ENCODE data around the gene PGRMC1.
"Not testable (repeated sequence)": the region's sequence is repeated elsewhere in the genome, so short reads cannot be mapped to it uniquely, and the experiment has no call there.

Gene PGRMC1

DNA sequence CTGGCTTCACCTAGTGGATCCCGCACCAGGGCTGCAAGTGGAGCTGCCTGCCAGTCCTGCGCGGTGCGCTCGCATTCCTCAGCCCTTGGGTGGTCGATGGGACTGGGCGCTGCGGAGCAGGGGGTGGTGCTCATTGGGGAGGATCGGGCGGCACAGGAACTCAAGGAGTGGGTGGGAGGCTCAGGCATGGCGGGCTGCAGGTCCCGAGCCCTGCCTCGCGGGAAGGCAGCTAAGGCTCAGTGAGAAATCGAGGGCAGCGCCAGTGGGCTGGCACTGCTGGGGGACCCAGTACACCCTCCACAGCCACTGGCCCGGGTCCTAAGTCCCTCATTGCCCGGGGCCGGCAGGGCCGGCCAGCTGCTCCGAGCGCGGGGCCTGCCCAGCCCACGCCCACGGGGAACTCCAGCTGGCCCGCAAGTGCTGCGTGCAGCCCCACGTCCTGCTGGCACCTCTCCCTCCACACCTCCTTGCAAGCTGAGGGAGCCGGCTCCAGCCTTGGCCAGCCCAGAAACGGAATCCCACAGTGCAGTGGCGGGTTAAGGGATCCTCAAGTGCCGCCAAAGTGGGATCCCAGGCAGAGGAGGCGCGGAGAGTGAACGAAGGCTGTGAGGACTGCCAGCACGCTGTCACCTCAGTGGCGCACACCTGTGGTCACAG lies 27.6 kb upstream of the PGRMC1 start (continued):
- no peak for TF ChIP-seq REST (tag by site-specific recombination; IDR thresholded peaks at IDR 0.05)

DNA sequence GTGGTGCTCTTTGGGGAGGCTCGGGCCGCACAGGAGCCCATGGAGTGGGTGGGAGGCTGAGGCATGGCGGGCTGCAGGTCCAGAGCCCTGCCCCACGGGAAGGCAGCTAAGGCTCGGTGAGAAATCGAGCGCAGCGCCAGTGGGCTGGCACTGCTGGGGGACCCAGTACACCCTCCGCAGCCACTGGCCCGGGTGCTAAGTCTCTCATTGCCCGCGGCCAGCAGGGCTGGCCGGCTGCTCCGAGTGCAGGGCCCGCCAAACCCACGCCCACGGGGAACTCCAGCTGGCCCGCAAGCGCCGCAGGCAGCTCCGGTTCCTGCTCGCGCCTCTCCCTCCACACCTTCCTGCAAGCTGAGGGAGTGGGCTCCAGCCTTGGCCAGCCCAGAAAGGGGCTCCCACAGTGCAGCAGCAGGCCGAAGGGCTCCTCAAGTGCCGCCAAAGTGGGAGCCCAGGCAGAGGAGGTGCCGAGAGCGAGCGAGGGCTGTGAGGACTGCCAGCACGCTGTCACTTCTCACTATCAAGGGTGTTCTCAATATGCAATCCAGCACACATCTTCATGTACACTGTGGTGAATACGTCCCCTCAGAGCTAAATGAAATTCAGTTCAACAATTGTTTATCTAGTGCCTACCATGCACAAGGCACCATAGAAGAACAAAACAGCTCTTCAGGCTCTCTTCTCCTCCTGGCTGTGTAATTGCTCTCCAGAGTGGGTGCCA lies 25.0 kb upstream of the PGRMC1 start:
- CTCF ChIA-PET; H3K4me1 ChIP-seq (ENCODE audit: control insufficient read depth, insufficient read depth, low read length); H3K36me3 ChIP-seq (ENCODE audit: control insufficient read depth in 2 of 2, insufficient read depth in 1 of 2, low read length in 2 of 2); H3K9me3 ChIP-seq (ENCODE audit: control insufficient read depth, insufficient read depth, low read depth, low read length); H3K27ac ChIP-seq (ENCODE audit: extremely low read depth, low read depth, low read length); H3K4me3 ChIP-seq (ENCODE audit: low read depth, low read length); POLR2A ChIA-PET: not testable (repeated sequence)

- TF ChIP-seq ZNF223 (tag by site-specific recombination; IDR thresholded peaks at IDR 0.05) (no peak), ZNF654 (tag by site-specific recombination; IDR thresholded peaks at IDR 0.05; ENCODE audit: low read depth) (no peak), ZNF416 (tag by site-specific recombination; IDR thresholded peaks at IDR 0.05) (no peak), TSHZ1 (tag by site-specific recombination; IDR thresholded peaks at IDR 0.05; ENCODE audit: borderline replicate concordance) (no peak), ZNF391 (tag by site-specific recombination; IDR thresholded peaks at IDR 0.05; ENCODE audit: borderline replicate concordance, low read depth) (no peak), ZFP41 (tag by site-specific recombination; IDR thresholded peaks at IDR 0.05; ENCODE audit: borderline replicate concordance) (no peak), ZNF24 (tag by site-specific recombination; IDR thresholded peaks at IDR 0.05) (no peak), ZNF747 (tag by site-specific recombination; IDR thresholded peaks at IDR 0.05) (no peak), ZNF221 (tag by site-specific recombination; IDR thresholded peaks at IDR 0.05; ENCODE audit: borderline replicate concordance) (no peak), ZNF398 (tag by site-specific recombination; IDR thresholded peaks at IDR 0.05) (no peak)
- TF ChIP-seq, protein P1, sequence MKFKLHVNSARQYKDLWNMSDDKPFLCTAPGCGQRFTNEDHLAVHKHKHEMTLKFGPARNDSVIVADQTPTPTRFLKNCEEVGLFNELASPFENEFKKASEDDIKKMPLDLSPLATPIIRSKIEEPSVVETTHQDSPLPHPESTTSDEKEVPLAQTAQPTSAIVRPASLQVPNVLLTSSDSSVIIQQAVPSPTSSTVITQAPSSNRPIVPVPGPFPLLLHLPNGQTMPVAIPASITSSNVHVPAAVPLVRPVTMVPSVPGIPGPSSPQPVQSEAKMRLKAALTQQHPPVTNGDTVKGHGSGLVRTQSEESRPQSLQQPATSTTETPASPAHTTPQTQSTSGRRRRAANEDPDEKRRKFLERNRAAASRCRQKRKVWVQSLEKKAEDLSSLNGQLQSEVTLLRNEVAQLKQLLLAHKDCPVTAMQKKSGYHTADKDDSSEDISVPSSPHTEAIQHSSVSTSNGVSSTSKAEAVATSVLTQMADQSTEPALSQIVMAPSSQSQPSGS (tag by site-specific recombination; IDR thresholded peaks at IDR 0.05; ENCODE audit: low read depth) = no peak
- TF ChIP-seq, protein P2, sequence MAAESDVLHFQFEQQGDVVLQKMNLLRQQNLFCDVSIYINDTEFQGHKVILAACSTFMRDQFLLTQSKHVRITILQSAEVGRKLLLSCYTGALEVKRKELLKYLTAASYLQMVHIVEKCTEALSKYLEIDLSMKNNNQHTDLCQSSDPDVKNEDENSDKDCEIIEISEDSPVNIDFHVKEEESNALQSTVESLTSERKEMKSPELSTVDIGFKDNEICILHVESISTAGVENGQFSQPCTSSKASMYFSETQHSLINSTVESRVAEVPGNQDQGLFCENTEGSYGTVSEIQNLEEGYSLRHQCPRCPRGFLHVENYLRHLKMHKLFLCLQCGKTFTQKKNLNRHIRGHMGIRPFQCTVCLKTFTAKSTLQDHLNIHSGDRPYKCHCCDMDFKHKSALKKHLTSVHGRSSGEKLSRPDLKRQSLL (tag by site-specific recombination; IDR thresholded peaks at IDR 0.05) = no peak
- TF ChIP-seq, protein P3, sequence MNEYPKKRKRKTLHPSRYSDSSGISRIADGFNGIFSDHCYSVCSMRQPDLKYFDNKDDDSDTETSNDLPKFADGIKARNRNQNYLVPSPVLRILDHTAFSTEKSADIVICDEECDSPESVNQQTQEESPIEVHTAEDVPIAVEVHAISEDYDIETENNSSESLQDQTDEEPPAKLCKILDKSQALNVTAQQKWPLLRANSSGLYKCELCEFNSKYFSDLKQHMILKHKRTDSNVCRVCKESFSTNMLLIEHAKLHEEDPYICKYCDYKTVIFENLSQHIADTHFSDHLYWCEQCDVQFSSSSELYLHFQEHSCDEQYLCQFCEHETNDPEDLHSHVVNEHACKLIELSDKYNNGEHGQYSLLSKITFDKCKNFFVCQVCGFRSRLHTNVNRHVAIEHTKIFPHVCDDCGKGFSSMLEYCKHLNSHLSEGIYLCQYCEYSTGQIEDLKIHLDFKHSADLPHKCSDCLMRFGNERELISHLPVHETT (tag by site-specific recombination; IDR thresholded peaks at IDR 0.05) = no peak
- H3K9me3 ChIP-seq (ENCODE audit: control insufficient read depth, insufficient read depth, low read depth, low read length) = no peaks in the 10 kb centered on the region
- POLR2A ChIA-PET = no interaction called here
- H3K4me1 ChIP-seq (ENCODE audit: control insufficient read depth, insufficient read depth, low read length) = no peaks in the 10 kb centered on the region
- H3K4me3 ChIP-seq (ENCODE audit: low read depth, low read length) = no peak overlapping the region
- H3K36me3 ChIP-seq (ENCODE audit: control insufficient read depth in 2 of 2, insufficient read depth in 1 of 2, low read length in 2 of 2) = no peaks in the 10 kb centered on the region
- CTCF ChIA-PET = no interaction called here
- H3K27ac ChIP-seq (ENCODE audit: extremely low read depth, low read depth, low read length) = no peak overlapping the region
These were observed 24.5 kb upstream of the PGRMC1 start for GRCh38 chrX:119211649-119212014.
